Activated B cell treated with CpG ODN at 0.5 μM for 24 hours (primary cell): Measurements from ENCODE around the gene RNU6-1. TPM values are rescaled to one million over a fixed set of nuclear protein-coding genes. Genes with fewer than 3 reads are reported as not detected.

Experiments used
- ATAC-seq: fragments of 200-7000 bp; cut with Tn5 transposase; one replicate; pipeline ENCODE4 v1.10.0; 2021; ENCODE audit warnings: low read depth, mild to moderate bottlenecking, moderate library complexity
- CTCF ChIA-PET: fragments of 350-600 bp; sonication (Branson Sonifier 250); formaldehyde crosslinking; loops from one replicate; lab custom pipeline; 2021; ENCODE audit warnings: antibody characterized with exemption; lab: Charles Lee
- POLR2A ChIA-PET: fragments of 350-600 bp; sonication (Branson Sonifier 250); formaldehyde crosslinking; loops from one replicate; lab custom pipeline; 2021; ENCODE audit warnings: antibody characterized with exemption; lab: Charles Lee
- DNase-seq: peaks from one replicate; pipeline ENCODE4 v3.0.0; 2022
- H3K27ac Mint-ChIP-seq: one replicate; pipeline ENCODE4 v1.8.0; 2020; ENCODE audit warnings: mixed read lengths
- H3K27me3 Mint-ChIP-seq: one replicate; pipeline ENCODE4 v1.8.0; 2021; ENCODE audit warnings: mixed read lengths
- H3K36me3 Mint-ChIP-seq: one replicate; pipeline ENCODE4 v1.8.0; 2021; ENCODE audit warnings: low read depth, mixed read lengths
- H3K4me1 Mint-ChIP-seq: one replicate; pipeline ENCODE4 v1.8.0; 2021; ENCODE audit warnings: mixed read lengths
- H3K4me3 Mint-ChIP-seq: one replicate; pipeline ENCODE4 v1.8.0; 2020; ENCODE audit warnings: mild to moderate bottlenecking, mixed read lengths
- H3K9me3 Mint-ChIP-seq: one replicate; pipeline ENCODE4 v1.8.0; 2020; ENCODE audit warnings: mixed read lengths
- CTCF ChIP-seq: fragments of 200-600 bp; IDR thresholded peaks from one replicate; pipeline ENCODE4 v1.8.0; 2022; ENCODE audit warnings: antibody characterized with exemption, mild to moderate bottlenecking
- intact Hi-C: fragments of 100-400 bp; cut with micrococcal nuclease; formaldehyde crosslinking; loops from one replicate; pipeline ENCODE4 v1.15.1; 2024
- total RNA-seq: library from RNA; stranded (reverse); gene quantifications from 2 replicates; pipeline ENCODE4 v1.2.3, GENCODE V29; 2022

Gene RNU6-1
- total RNA-seq, 1 donor from 2014 or later, result not detected

GRCh38 chr15:67859331-67859946, 19.6 kb upstream of the RNU6-1 start:
- Mint-ChIP-seq H3K4me1 (peaks cover 22% of the 10 kb centered on the region), H3K36me3 (no peaks in the 10 kb centered on the region), H3K27ac (no peak overlapping the region), H3K4me3 (no peak overlapping the region), H3K9me3 (no peaks in the 10 kb centered on the region), H3K27me3 (no peaks in the 10 kb centered on the region)
- ATAC-seq, result no peak
- DNase-seq, result no peak
- no peak for TF ChIP-seq CTCF
- intact Hi-C loops, result no loop called here
- POLR2A ChIA-PET, result interaction anchor here (0.6 kb wide), 1 partner anchor 18 kb away, joined by 4 read pairs; no protein-coding TSS in a partner anchor
- CTCF ChIA-PET, result no interaction called here

- H3K27ac Mint-ChIP-seq, result no peak overlapping the region
- intact Hi-C loops, result no loop called here
- peaks cover 20% of the 10 kb centered on the region for H3K4me1 Mint-ChIP-seq
- CTCF ChIA-PET, result no interaction called here
- H3K27me3 Mint-ChIP-seq, result no peaks in the 10 kb centered on the region
- H3K36me3 Mint-ChIP-seq, result no peaks in the 10 kb centered on the region
- H3K4me3 Mint-ChIP-seq, result no peak overlapping the region
- H3K9me3 Mint-ChIP-seq, result no peaks in the 10 kb centered on the region
- POLR2A ChIA-PET, result no interaction called here
- TF ChIP-seq CTCF, result no peak
- no peak for DNase-seq
- no peak for ATAC-seq
These were observed 17.4 kb upstream of the RNU6-1 start for GRCh38 chr15:67857220-67857619.

- intact Hi-C loops, result no loop called here
- Mint-ChIP-seq H3K27ac (no peak overlapping the region), H3K36me3 (no peaks in the 10 kb centered on the region), H3K4me1 (peaks cover 22% of the 10 kb centered on the region), H3K9me3 (no peaks in the 10 kb centered on the region), H3K4me3 (no peak overlapping the region), H3K27me3 (no peaks in the 10 kb centered on the region)
- TF ChIP-seq CTCF, result no peak
- POLR2A ChIA-PET, result interaction anchor here (0.6 to 1.1 kb wide), 2 partner anchors 15 to 1154 kb away, joined by 4 read pairs; partner anchors contain the start of genes RNU6-1 and SMAD6
- ATAC-seq (no peak), DNase-seq (no peak)
- CTCF ChIA-PET, result no interaction called here
These were observed 16.0 kb upstream of the RNU6-1 start for GRCh38 chr15:67855842-67856241.

GRCh38 chr15:67854358-67854757, 14.5 kb upstream of the RNU6-1 start:
- H3K27ac Mint-ChIP-seq, result no peak overlapping the region
- ChIA-PET CTCF (interaction anchor here (1.2 to 2.6 kb wide), 2 partner anchors 9 to 358 kb away, joined by 4 to 10 read pairs; no protein-coding TSS in a partner anchor), POLR2A (no interaction called here)
- no peaks in the 10 kb centered on the region for H3K36me3 Mint-ChIP-seq
- no peak overlapping the region for H3K4me3 Mint-ChIP-seq
- intact Hi-C loops, result no loop called here
- no peak for DNase-seq
- TF ChIP-seq CTCF, result no peak
- H3K9me3 Mint-ChIP-seq, result no peaks in the 10 kb centered on the region
- H3K4me1 Mint-ChIP-seq, result peaks cover 24% of the 10 kb centered on the region
- ATAC-seq, result no peak
- H3K27me3 Mint-ChIP-seq, result no peaks in the 10 kb centered on the region

GRCh38 chr15:67853454-67853853, 13.6 kb upstream of the RNU6-1 start:
- H3K27me3 Mint-ChIP-seq, result no peaks in the 10 kb centered on the region
- no peak for TF ChIP-seq CTCF
- DNase-seq, result no peak
- H3K4me1 Mint-ChIP-seq, result peaks cover 24% of the 10 kb centered on the region
- H3K27ac Mint-ChIP-seq, result no peak overlapping the region
- H3K36me3 Mint-ChIP-seq, result no peaks in the 10 kb centered on the region
- no peak for ATAC-seq
- POLR2A ChIA-PET, result interaction anchor here (0.7 to 1.2 kb wide), 2 partner anchors 12 to 772 kb away, joined by 6 to 16 read pairs; no protein-coding TSS in a partner anchor
- CTCF ChIA-PET, result interaction anchor here (1.2 to 2.6 kb wide), 2 partner anchors 10 to 359 kb away, joined by 4 to 10 read pairs; no protein-coding TSS in a partner anchor
- no peak overlapping the region for H3K4me3 Mint-ChIP-seq
- peaks cover 2% of the 10 kb centered on the region for H3K9me3 Mint-ChIP-seq
- intact Hi-C loops, result no loop called here
